Measurements from ENCODE around the gene ACSM3.

ACSM3 gene

DNA sequence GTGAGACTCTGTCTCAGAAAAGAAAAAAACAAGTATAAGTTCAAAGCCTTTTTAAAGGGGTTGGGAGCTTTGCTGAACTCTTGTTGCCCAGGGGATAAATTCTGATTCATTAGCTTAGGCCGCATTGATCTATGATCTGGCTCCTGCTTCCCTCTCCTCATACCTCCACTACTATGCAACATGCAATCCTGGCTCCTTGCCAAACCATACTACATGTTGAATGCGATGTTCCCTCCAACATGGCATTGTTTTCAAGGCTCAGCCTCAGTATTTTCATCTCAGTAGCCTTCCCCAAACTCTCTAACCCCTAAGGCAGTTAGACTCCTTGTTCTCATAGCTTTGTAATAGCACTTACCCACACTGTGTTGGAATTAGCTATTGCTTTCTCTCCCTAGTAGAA, 48.7 kb downstream of the ACSM3 start:
- H3K4me3 ChIP-seq (ENCODE audit: low read depth, low read length): no peak overlapping the region
- no peaks in the 10 kb centered on the region for H3K9me3 ChIP-seq (ENCODE audit: control insufficient read depth, insufficient read depth, low read length)
- H3K36me3 ChIP-seq (ENCODE audit: control insufficient read depth, insufficient read depth, low read length): no peaks in the 10 kb centered on the region
- H3K4me1 ChIP-seq (ENCODE audit: control insufficient read depth, insufficient read depth, low read length): no peaks in the 10 kb centered on the region
- H3K27me3 ChIP-seq (ENCODE audit: control insufficient read depth, insufficient read depth, low read length): no peaks in the 10 kb centered on the region
- no peak overlapping the region for H3K9ac ChIP-seq (ENCODE audit: low read depth, low read length)

DNA sequence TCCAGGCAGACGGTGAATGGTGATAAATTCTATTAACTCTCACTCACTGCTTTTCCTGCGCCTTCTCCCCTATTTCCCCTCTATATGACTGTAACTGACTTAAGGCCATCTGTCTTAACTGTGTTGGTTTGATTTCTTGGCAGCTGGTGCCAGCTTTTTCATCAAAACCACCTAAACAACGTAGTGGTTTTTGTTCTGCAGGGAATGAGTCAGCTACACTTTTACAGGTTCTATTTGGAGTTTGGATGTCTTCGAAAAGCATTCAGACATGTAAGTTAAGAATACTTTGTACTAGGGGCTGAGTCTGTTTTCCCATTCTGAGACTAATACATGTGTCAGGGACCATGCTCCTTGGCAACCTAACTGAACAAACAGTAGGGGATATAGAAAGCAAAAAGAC, 51.0 kb downstream of the ACSM3 start:
- H3K4me1 ChIP-seq (ENCODE audit: control insufficient read depth, insufficient read depth, low read length): no peaks in the 10 kb centered on the region
- H3K9ac ChIP-seq (ENCODE audit: low read depth, low read length): no peak overlapping the region
- H3K27me3 ChIP-seq (ENCODE audit: control insufficient read depth, insufficient read depth, low read length): no peaks in the 10 kb centered on the region
- H3K9me3 ChIP-seq (ENCODE audit: control insufficient read depth, insufficient read depth, low read length): no peaks in the 10 kb centered on the region
- H3K4me3 ChIP-seq (ENCODE audit: low read depth, low read length): no peak overlapping the region
- no peaks in the 10 kb centered on the region for H3K36me3 ChIP-seq (ENCODE audit: control insufficient read depth, insufficient read depth, low read length)

DNA sequence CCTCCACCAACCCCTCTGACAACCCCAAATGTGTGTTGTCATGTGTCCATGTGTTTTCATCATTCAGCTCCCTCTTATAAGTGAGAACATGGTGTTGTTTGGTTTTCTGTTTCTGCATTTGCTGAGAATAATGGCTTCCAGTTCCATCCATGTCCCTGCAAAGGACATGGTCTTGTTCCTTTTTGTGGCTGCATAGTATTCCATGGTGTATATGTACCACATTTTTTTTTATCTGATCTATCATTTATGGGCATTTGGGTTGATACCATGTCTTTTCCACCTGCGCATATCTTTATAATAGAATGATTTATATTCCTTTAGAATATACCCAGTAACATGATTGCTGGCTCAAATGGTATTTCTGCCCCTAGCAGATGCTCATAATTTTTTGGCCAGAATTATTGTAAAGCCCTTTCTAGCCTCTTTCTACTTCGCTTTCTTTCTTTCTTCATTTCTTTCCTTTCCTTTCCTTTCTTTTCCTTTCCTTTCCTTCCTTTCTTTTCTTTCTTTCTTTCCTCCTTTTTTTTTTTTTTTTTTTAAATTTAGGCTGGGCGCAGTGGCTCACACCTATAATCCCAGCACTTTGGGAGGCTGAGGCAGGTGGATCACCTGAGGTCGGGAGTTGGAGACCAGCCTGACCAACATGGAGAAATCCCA, 55.2 kb downstream of the ACSM3 start:
- Histone ChIP-seq H3K9me3 (ENCODE audit: control insufficient read depth, insufficient read depth, low read length) (no peaks in the 10 kb centered on the region), H3K4me3 (ENCODE audit: low read depth, low read length) (no peak overlapping the region), H3K9ac (ENCODE audit: low read depth, low read length) (no peak overlapping the region), H3K4me1 (ENCODE audit: control insufficient read depth, insufficient read depth, low read length) (no peaks in the 10 kb centered on the region), H3K27me3 (ENCODE audit: control insufficient read depth, insufficient read depth, low read length) (no peaks in the 10 kb centered on the region), H3K36me3 (ENCODE audit: control insufficient read depth, insufficient read depth, low read length) (no peaks in the 10 kb centered on the region)

DNA sequence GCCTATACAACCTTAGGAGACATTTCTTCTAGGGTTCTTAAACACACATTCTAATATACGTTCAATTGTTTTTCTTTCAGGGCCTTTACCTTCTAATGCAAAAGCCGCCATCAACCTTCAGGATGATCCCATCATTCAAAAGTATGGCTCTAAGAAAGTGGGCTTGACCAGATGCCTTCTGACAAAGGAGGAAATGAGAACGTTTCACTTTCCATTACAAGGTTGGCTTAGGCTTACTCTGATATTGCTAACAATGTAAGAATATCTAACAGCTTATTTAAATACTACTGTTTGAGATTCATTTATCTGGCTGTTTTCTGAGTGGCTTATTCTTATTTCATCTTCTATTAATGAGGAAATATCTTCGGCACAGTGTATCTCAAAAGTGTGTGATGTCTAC, 57.9 kb downstream of the ACSM3 start:
- Histone ChIP-seq H3K4me3 (ENCODE audit: low read depth, low read length) (no peak overlapping the region), H3K36me3 (ENCODE audit: control insufficient read depth, insufficient read depth, low read length) (no peaks in the 10 kb centered on the region), H3K9me3 (ENCODE audit: control insufficient read depth, insufficient read depth, low read length) (no peaks in the 10 kb centered on the region), H3K9ac (ENCODE audit: low read depth, low read length) (no peak overlapping the region), H3K27me3 (ENCODE audit: control insufficient read depth, insufficient read depth, low read length) (no peaks in the 10 kb centered on the region), H3K4me1 (ENCODE audit: control insufficient read depth, insufficient read depth, low read length) (no peaks in the 10 kb centered on the region)

DNA sequence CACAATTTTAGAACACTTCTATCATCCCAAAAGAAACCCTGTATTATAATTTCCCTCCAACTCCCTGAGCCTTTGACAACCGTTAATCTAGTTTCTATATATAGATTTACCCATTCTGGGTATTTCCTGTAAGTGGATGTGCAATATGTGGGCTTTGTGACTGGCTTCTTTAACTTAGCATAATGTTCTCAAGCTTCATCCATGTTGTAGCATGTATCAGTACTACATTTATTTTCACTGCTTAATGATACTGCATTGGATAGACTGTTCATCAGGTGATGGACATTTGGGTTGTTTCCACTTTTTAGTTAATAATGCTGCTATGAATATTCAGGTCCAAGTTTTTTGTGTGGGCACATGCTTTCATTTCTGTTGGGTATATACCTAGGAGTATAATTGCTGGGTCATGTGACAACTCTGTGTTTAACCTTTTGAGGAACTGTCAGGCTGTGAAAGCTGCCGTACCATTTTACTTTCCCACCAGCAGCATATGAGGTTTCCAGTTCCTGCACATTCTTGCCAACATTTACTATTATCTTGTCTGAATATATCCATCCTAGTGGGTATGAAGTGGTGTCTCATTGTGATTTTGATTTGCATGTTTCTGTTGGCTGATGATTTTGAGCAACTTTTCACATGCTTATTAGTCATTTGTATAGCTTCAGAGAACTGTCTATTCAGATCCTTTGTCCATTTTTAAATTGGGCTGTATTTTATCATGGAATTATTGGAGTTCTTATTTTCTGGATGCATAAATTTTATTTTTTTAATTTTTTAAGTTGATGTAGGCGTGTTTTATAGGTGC, 58.9 kb downstream of the ACSM3 start:
- no peaks in the 10 kb centered on the region for H3K27me3 ChIP-seq (ENCODE audit: control insufficient read depth, insufficient read depth, low read length)
- no peaks in the 10 kb centered on the region for H3K9me3 ChIP-seq (ENCODE audit: control insufficient read depth, insufficient read depth, low read length)
- no peak overlapping the region for H3K4me3 ChIP-seq (ENCODE audit: low read depth, low read length)
- H3K9ac ChIP-seq (ENCODE audit: low read depth, low read length): no peak overlapping the region
- no peaks in the 10 kb centered on the region for H3K36me3 ChIP-seq (ENCODE audit: control insufficient read depth, insufficient read depth, low read length)
- H3K4me1 ChIP-seq (ENCODE audit: control insufficient read depth, insufficient read depth, low read length): no peaks in the 10 kb centered on the region

DNA sequence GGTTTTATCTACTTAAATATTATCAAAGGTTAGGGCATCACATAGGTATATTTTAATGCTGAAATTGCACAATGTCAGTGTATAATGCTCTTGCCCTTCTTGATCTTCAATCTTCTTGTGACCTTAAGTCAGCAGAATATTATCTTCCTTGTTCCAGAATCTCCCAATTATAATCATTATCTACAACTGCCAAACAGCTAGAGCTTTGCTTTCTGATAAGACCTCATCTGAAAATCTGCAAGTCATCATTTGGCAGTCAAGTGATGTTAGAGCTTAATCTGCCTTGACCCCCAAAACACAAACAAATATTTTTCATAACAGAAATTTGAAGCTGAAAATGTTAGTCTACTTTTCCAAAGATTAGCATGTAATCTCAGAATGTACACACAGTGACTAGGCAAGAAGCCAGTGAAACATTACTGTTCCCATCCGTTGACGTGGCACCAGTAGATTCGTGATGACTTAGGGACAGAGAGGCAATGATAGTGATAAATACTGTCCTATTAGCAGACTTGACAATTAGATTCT, 62.3 kb downstream of the ACSM3 start:
- H3K36me3 ChIP-seq (ENCODE audit: control insufficient read depth, insufficient read depth, low read length): no peaks in the 10 kb centered on the region
- H3K4me1 ChIP-seq (ENCODE audit: control insufficient read depth, insufficient read depth, low read length): no peaks in the 10 kb centered on the region
- no peaks in the 10 kb centered on the region for H3K9me3 ChIP-seq (ENCODE audit: control insufficient read depth, insufficient read depth, low read length)
- H3K27me3 ChIP-seq (ENCODE audit: control insufficient read depth, insufficient read depth, low read length): no peaks in the 10 kb centered on the region
- H3K4me3 ChIP-seq (ENCODE audit: low read depth, low read length): no peak overlapping the region
- H3K9ac ChIP-seq (ENCODE audit: low read depth, low read length): no peak overlapping the region

DNA sequence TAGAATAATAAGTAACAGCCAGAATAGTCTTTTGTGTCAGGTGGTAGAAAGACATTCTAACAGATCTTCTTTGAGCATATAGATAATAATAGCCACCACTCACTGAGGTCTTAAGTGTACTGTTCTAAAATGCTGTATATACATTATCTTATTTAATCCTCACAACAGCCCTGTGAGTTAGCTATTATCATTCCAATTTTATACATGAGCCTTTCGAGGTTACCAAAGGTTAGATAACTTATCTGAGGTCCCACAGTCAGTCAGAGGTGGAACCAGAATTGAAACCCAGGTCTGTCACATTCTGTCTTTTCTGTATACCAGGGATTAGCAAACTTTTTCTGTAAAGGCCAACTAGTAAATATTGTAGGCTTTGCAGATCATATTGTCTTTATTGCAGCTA, 65.7 kb downstream of the ACSM3 start:
- H3K9ac ChIP-seq (ENCODE audit: low read depth, low read length): no peak overlapping the region

DNA sequence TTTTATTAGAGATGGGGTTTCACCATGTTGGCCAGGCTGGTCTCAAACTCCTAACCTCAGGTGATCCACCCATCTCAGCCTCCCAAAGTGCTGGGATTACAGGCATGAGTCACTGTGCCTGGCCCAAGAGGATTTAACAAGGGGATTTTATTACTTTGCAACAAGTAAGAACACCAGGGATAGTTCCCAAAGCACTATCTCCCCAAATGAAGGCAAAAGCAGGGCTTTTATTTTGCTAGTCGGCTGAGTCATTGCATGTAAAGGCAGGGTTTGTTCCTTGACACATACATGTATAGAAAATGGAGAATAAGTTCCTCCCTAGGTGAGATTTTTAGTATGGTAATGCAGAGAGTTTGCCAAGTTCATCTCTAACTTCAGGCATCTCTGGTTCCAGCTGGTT, 66.6 kb downstream of the ACSM3 start:
- Histone ChIP-seq H3K36me3 (ENCODE audit: control insufficient read depth, insufficient read depth, low read length) (no peaks in the 10 kb centered on the region), H3K4me3 (ENCODE audit: low read depth, low read length) (no peak overlapping the region), H3K27me3 (ENCODE audit: control insufficient read depth, insufficient read depth, low read length) (no peaks in the 10 kb centered on the region), H3K9me3 (ENCODE audit: control insufficient read depth, insufficient read depth, low read length) (no peaks in the 10 kb centered on the region), H3K9ac (ENCODE audit: low read depth, low read length) (no peak overlapping the region), H3K4me1 (ENCODE audit: control insufficient read depth, insufficient read depth, low read length) (no peaks in the 10 kb centered on the region)

More for the DNA sequence above, 65.7 kb downstream of the ACSM3 start:
- H3K36me3 ChIP-seq (ENCODE audit: control insufficient read depth, insufficient read depth, low read length): no peaks in the 10 kb centered on the region
- H3K4me1 ChIP-seq (ENCODE audit: control insufficient read depth, insufficient read depth, low read length): no peaks in the 10 kb centered on the region
- no peaks in the 10 kb centered on the region for H3K27me3 ChIP-seq (ENCODE audit: control insufficient read depth, insufficient read depth, low read length)
- no peaks in the 10 kb centered on the region for H3K9me3 ChIP-seq (ENCODE audit: control insufficient read depth, insufficient read depth, low read length)
- no peak overlapping the region for H3K4me3 ChIP-seq (ENCODE audit: low read depth, low read length)

DNA sequence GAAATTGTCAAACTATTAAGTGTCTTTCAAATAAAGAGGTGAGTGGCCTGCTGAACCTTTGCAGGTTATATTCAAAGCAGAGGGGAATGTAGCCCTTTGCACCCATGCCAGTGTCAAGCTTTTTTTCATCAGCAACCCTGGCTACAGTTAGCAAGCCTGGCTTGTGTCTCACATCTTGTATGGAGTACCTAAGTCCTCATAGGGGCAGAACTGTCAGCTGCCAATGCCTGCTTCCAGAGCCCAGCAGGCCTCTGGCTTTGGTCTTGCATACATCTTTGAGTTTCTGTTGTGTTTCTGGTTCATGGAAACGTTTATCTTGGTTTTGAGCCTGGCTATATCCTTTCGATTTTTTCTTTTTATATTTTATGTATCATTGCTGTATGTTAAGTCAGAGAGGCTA, 69.3 kb downstream of the ACSM3 start:
- Histone ChIP-seq H3K4me3 (ENCODE audit: low read depth, low read length) (no peak overlapping the region), H3K36me3 (ENCODE audit: control insufficient read depth, insufficient read depth, low read length) (no peaks in the 10 kb centered on the region), H3K9ac (ENCODE audit: low read depth, low read length) (no peak overlapping the region), H3K9me3 (ENCODE audit: control insufficient read depth, insufficient read depth, low read length) (no peaks in the 10 kb centered on the region), H3K4me1 (ENCODE audit: control insufficient read depth, insufficient read depth, low read length) (no peaks in the 10 kb centered on the region), H3K27me3 (ENCODE audit: control insufficient read depth, insufficient read depth, low read length) (no peaks in the 10 kb centered on the region)

DNA sequence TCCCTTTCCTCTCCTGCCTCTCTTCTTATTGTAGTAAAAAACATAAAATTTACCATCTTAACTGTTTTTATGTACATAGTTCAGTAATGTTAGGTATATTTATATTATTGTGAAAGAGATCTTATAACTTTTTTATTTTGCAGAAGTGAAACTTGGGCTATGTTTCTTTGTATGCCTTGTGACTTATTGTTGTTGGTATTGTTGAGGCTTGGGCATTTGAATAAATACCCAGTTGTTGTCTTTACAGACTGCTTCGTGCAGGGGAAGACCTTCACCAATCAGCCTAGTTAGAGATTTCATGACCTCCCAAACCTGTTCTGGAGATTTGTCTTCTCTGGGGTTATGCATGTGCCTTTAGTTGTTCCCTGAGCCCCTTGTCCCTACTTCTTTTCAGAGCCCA, 74.4 kb downstream of the ACSM3 start:
- H3K4me3 ChIP-seq (ENCODE audit: low read depth, low read length): no peak overlapping the region
- H3K9me3 ChIP-seq (ENCODE audit: control insufficient read depth, insufficient read depth, low read length): no peaks in the 10 kb centered on the region
- H3K9ac ChIP-seq (ENCODE audit: low read depth, low read length): no peak overlapping the region
- H3K27me3 ChIP-seq (ENCODE audit: control insufficient read depth, insufficient read depth, low read length): no peaks in the 10 kb centered on the region
- H3K4me1 ChIP-seq (ENCODE audit: control insufficient read depth, insufficient read depth, low read length): no peaks in the 10 kb centered on the region
- no peaks in the 10 kb centered on the region for H3K36me3 ChIP-seq (ENCODE audit: control insufficient read depth, insufficient read depth, low read length)

DNA sequence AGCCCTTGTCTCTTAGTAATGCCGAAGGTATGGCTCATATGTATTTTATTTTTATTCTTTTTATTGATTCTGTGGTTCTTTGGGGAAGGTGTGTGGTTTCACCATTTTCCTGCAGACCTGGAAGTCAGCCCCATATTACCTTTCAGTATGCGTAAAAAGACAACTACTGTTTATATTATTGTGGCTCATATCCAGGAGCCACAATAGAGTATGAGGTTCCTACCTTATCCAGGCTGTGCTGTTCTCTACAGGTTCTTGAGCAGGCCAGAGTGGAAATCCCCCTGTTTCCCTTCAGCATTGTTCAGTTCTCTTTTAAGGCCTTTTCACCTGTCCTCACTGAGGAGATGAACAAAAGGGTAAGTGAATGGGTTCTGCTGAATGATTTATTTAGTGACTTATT, 75.7 kb downstream of the ACSM3 start:
- H3K36me3 ChIP-seq (ENCODE audit: control insufficient read depth, insufficient read depth, low read length): no peaks in the 10 kb centered on the region
- no peak overlapping the region for H3K4me3 ChIP-seq (ENCODE audit: low read depth, low read length)
- H3K4me1 ChIP-seq (ENCODE audit: control insufficient read depth, insufficient read depth, low read length): no peaks in the 10 kb centered on the region
- no peak overlapping the region for H3K9ac ChIP-seq (ENCODE audit: low read depth, low read length)
- H3K9me3 ChIP-seq (ENCODE audit: control insufficient read depth, insufficient read depth, low read length): no peaks in the 10 kb centered on the region
- H3K27me3 ChIP-seq (ENCODE audit: control insufficient read depth, insufficient read depth, low read length): no peaks in the 10 kb centered on the region

DNA sequence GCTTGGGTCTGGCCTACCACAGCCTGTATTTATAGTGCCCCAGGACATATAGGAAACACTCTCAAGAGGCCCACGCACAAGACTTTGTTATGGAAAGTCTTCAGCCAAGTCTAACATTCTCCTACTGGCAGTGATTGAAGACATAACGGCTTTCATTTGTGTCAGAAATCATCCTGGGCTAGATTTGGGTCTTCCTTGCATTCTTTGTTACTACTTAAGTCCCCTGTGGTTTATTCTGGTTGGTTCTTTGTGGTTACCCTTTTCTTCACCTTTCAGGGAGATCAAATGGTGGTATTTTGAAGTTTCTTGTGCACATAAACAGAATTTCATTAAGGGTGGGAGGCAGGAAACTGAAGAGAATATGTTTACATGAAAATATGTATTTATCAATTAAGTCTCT, 80.2 kb downstream of the ACSM3 start:
- Histone ChIP-seq H3K27me3 (ENCODE audit: control insufficient read depth, insufficient read depth, low read length) (no peaks in the 10 kb centered on the region), H3K9ac (ENCODE audit: low read depth, low read length) (no peak overlapping the region), H3K9me3 (ENCODE audit: control insufficient read depth, insufficient read depth, low read length) (no peaks in the 10 kb centered on the region), H3K36me3 (ENCODE audit: control insufficient read depth, insufficient read depth, low read length) (no peaks in the 10 kb centered on the region), H3K4me1 (ENCODE audit: control insufficient read depth, insufficient read depth, low read length) (no peaks in the 10 kb centered on the region), H3K4me3 (ENCODE audit: low read depth, low read length) (no peak overlapping the region)

Data from iPS-15b (cell line).